Measurements from ENCODE around the gene CALD1. TPM values are rescaled to one million over a fixed set of nuclear protein-coding genes. Genes with fewer than 3 reads are reported as not detected.

CALD1 gene
- total RNA-seq, 1 donor from 2014 or later = 169 TPM

DNA sequence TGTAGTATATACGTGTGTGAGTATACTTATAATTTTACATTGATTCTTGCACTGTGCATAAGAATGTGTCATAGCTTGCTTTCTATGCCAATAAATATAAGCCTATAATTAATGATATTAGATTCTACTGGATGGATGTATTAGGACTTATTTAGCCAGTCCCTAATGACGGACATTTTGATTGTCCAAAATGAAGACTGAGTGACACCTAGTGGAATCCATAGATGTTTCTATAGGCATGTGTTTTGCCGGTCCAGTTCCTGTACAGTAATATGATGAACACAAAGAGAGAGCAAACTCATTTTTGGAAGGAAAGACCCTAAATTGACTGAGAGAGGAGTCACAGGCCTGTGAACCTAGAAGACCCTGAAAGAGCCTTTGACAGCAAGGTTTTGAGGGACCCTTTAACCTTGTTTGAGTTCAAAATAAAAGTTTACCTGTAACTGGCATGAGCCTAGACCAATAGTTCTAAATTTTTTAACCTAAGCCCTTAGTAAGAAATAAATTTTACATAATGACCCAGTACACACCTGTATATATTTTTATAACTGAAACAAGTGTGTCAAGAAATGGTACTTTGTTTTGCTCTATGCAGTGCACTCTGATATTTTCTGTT, 164.5 kb downstream of the CALD1 start:
- no peak for DNase-seq (ENCODE audit: extremely low spot score, unreplicated experiment)
- peak overlapping the region; percentile 14 for H3K27ac Mint-ChIP-seq
- no peak overlapping the region for H3K4me3 Mint-ChIP-seq
- H3K27me3 Mint-ChIP-seq = no peaks in the 10 kb centered on the region
- peaks cover 56% of the 10 kb centered on the region for H3K36me3 Mint-ChIP-seq
- H3K9me3 Mint-ChIP-seq = peaks cover 3% of the 10 kb centered on the region
- TF ChIP-seq, protein P1, sequence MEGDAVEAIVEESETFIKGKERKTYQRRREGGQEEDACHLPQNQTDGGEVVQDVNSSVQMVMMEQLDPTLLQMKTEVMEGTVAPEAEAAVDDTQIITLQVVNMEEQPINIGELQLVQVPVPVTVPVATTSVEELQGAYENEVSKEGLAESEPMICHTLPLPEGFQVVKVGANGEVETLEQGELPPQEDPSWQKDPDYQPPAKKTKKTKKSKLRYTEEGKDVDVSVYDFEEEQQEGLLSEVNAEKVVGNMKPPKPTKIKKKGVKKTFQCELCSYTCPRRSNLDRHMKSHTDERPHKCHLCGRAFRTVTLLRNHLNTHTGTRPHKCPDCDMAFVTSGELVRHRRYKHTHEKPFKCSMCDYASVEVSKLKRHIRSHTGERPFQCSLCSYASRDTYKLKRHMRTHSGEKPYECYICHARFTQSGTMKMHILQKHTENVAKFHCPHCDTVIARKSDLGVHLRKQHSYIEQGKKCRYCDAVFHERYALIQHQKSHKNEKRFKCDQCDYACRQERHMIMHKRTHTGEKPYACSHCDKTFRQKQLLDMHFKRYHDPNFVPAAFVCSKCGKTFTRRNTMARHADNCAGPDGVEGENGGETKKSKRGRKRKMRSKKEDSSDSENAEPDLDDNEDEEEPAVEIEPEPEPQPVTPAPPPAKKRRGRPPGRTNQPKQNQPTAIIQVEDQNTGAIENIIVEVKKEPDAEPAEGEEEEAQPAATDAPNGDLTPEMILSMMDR (conservative IDR thresholded peaks at IDR 0.05) = peak; percentile 54
- H3K4me1 Mint-ChIP-seq (ENCODE audit: unreplicated experiment) = peaks cover 30% of the 10 kb centered on the region

DNA sequence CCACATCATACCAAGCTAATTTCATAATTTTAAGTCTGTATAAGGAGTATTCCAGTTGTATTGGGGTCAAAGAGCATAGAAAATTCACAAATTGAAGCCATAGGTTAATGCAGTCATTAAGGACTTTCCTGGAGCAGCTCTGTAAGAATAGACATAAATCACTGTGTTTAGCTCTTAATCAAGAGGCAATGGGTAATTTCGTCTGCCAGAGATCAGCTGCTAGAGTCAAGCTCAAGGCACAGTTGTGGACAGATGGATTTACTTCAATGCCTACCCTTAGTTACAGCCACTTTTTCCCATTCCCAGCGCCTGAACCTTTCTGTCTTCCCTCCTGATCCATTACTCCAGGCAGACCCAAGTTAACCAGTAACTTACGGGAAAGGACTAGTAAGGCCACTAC, 166.3 kb downstream of the CALD1 start:
- Mint-ChIP-seq H3K27ac (no peak overlapping the region), H3K4me3 (no peak overlapping the region), H3K9me3 (peaks cover 10% of the 10 kb centered on the region), H3K4me1 (ENCODE audit: unreplicated experiment) (peaks cover 33% of the 10 kb centered on the region), H3K27me3 (no peaks in the 10 kb centered on the region), H3K36me3 (peaks cover 60% of the 10 kb centered on the region)
- no peak for DNase-seq (ENCODE audit: extremely low spot score, unreplicated experiment)
- TF ChIP-seq, protein P1 (conservative IDR thresholded peaks at IDR 0.05) = no peak

DNA sequence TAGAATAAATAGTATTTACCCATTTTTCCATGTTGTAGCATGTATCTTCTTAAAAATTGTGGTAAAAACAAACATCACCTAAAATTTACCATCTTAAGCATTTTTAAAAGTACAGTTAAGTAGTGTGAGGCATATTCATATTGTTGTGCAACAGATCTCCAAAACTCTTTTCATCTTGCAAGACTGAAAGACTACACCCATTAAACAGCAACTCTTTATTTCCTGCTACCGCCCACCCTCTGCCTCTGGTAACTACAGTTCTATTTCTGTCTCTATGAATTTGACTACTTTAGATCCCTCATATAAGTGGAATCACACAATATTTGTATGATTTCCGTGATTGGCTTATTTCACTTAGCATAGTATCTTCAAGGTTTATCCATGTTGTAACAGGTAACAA, 166.8 kb downstream of the CALD1 start:
- Mint-ChIP-seq H3K4me3 (no peak overlapping the region), H3K36me3 (peaks cover 61% of the 10 kb centered on the region), H3K4me1 (ENCODE audit: unreplicated experiment) (peaks cover 27% of the 10 kb centered on the region), H3K27ac (peak overlapping the region; percentile 19), H3K9me3 (peaks cover 8% of the 10 kb centered on the region), H3K27me3 (no peaks in the 10 kb centered on the region)
- TF ChIP-seq, protein P1 (conservative IDR thresholded peaks at IDR 0.05) = no peak
- DNase-seq (ENCODE audit: extremely low spot score, unreplicated experiment) = no peak

DNA sequence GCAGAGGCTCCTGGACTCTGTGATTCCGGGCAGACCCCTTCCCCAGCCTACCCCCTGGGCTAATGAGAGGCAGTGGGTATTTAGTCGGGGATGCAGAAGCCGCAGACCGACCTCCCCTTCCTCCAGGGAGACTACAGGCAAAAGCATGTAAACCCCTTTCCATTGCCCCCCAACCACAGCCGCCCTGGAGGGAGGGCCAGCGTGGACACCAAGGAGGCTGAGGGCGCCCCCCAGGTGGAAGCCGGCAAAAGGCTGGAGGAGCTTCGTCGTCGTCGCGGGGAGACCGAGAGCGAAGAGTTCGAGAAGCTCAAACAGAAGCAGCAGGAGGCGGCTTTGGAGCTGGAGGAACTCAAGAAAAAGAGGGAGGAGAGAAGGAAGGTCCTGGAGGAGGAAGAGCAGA, 167.9 kb downstream of the CALD1 start:
- H3K27me3 Mint-ChIP-seq = no peaks in the 10 kb centered on the region
- H3K36me3 Mint-ChIP-seq = peaks cover 61% of the 10 kb centered on the region
- TF ChIP-seq, protein P1 (conservative IDR thresholded peaks at IDR 0.05) = no peak
- peaks cover 18% of the 10 kb centered on the region for H3K4me1 Mint-ChIP-seq (ENCODE audit: unreplicated experiment)
- H3K9me3 Mint-ChIP-seq = peaks cover 7% of the 10 kb centered on the region
- H3K4me3 Mint-ChIP-seq = no peak overlapping the region
- H3K27ac Mint-ChIP-seq = no peak overlapping the region
- no peak for DNase-seq (ENCODE audit: extremely low spot score, unreplicated experiment)

DNA sequence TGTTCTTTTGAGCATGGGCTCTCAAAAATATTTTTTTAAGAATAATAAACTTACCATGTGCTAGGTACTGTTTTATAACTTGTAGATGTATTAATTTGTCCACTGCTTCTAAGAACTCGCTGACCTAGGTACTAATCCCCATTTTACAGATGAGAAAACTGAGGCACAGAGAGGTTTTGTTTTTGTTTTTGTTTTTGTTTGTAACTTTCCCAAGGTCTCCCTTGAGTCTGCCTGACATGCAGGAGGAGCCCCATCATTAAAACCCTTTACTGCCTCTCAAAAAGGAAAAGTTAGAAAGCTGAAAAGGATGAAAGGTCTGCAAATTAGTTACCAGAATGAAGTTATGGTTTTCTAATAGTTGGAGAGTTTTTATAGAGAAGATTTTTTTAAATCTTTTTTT, 168.4 kb downstream of the CALD1 start:
- no peak for DNase-seq (ENCODE audit: extremely low spot score, unreplicated experiment)
- TF ChIP-seq, protein P1 (conservative IDR thresholded peaks at IDR 0.05) = no peak
- Mint-ChIP-seq H3K36me3 (peaks cover 59% of the 10 kb centered on the region), H3K27ac (peak overlapping the region; percentile 92), H3K4me3 (no peak overlapping the region), H3K9me3 (peaks cover 7% of the 10 kb centered on the region), H3K4me1 (ENCODE audit: unreplicated experiment) (peaks cover 17% of the 10 kb centered on the region), H3K27me3 (no peaks in the 10 kb centered on the region)
